ENCODE measurements around the gene QSOX2. TPM values are rescaled to one million over a fixed set of nuclear protein-coding genes. Genes with fewer than 3 reads are reported as not detected.
A peak's percentile ranks its signal among the peaks of the same experiment; 100 is the strongest.

The QSOX2 gene
- total RNA-seq, 2 donors from 2014 or later = 21.5 to 25.1 TPM

GRCh38 chr9:136229096-136230065, 16.2 kb downstream of the QSOX2 start:
- peak overlapping the region; percentile 78 for H3K27ac Mint-ChIP-seq
- no peaks in the 10 kb centered on the region for H3K27me3 Mint-ChIP-seq (ENCODE audit: low read depth)
- ATAC-seq (replicated peaks in 1 of 2) (no peak), DNase-seq (no peak)
- peaks cover 47% of the 10 kb centered on the region for H3K4me1 Mint-ChIP-seq (ENCODE audit: low read depth)
- no peaks in the 10 kb centered on the region for H3K9me3 Mint-ChIP-seq
- H3K4me3 Mint-ChIP-seq = no peak overlapping the region
- H3K36me3 Mint-ChIP-seq (ENCODE audit: insufficient read depth in 2 of 2) = peaks cover 2 to 8% of the 10 kb centered on the region in 2 donors

- H3K4me1 Mint-ChIP-seq (ENCODE audit: low read depth) = peaks cover 39% of the 10 kb centered on the region
- peak; percentile 55 to 58 for ATAC-seq (replicated peaks in 1 of 2)
- H3K27ac Mint-ChIP-seq = peak overlapping the region; percentile 78
- H3K27me3 Mint-ChIP-seq (ENCODE audit: low read depth) = no peaks in the 10 kb centered on the region
- peak overlapping the region in 1 of 2 donors; percentile 48 for H3K4me3 Mint-ChIP-seq
- no peaks in the 10 kb centered on the region for H3K9me3 Mint-ChIP-seq
- DNase-seq = peak in 1 of 2 donors; percentile 25
- H3K36me3 Mint-ChIP-seq (ENCODE audit: insufficient read depth in 2 of 2) = peaks cover 2 to 12% of the 10 kb centered on the region in 2 donors
Observed at GRCh38 chr9:136228107-136228875, 17.3 kb downstream of the QSOX2 start.

GRCh38 chr9:136226680-136227407, 18.8 kb downstream of the QSOX2 start:
- DNase-seq = no peak
- no peak for ATAC-seq (replicated peaks in 1 of 2)
- no peaks in the 10 kb centered on the region for H3K27me3 Mint-ChIP-seq (ENCODE audit: low read depth)
- peaks cover 25% of the 10 kb centered on the region for H3K4me1 Mint-ChIP-seq (ENCODE audit: low read depth)
- H3K27ac Mint-ChIP-seq = no peak overlapping the region
- no peaks in the 10 kb centered on the region for H3K9me3 Mint-ChIP-seq
- no peak overlapping the region for H3K4me3 Mint-ChIP-seq
- peaks cover under 1 to 12% of the 10 kb centered on the region in 2 donors for H3K36me3 Mint-ChIP-seq (ENCODE audit: insufficient read depth in 2 of 2)

DNA sequence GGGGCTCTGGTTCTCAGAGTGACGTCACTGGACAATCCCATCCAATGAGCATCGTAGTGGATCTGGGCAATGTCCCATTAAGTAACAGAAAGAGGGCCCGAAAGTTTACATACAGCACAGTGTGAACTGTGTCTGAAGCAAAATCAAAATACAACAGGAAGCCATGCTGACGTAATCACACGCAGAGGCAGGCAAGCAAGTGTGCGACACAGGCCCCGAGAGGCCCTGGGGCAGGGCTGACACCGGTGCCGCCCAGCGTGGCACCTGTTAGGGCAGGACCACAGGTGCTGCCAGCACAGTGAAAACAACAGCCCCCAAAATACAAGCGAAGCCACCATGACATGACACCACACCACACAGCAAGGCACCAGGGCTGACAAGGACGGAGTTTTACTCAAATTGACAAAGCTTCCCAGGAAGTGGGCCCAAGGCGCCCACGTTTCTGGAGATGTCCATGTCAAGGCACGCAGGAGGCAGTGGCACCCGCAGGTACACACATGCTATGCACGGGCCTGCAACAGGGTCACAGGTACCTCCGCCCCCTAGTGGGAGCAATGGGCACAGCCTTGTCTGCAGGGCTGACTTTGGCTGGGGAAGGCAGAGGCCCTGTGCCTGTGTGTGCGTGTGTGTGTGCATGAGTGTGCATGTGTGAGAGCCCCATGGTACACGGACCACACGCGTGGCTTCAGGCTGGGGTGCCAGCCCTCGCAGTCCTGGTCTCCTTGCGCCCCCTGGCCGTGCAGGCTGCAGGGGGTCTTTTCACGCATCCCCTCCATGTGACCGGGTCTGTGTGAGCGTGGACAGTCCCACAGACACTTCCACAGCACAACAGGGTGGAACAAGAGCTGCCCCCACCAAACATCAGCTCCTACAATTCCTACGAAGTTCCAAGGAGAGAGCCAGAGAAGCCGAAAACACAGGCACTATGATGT, 19.6 kb downstream of the QSOX2 start:
- Mint-ChIP-seq H3K36me3 (ENCODE audit: insufficient read depth in 2 of 2) (peaks cover 0 to 12% of the 10 kb centered on the region in 2 donors), H3K4me1 (ENCODE audit: low read depth) (peaks cover 21% of the 10 kb centered on the region), H3K4me3 (peak overlapping the region; percentile 29 to 56), H3K27me3 (ENCODE audit: low read depth) (no peaks in the 10 kb centered on the region), H3K27ac (peak overlapping the region; percentile 56), H3K9me3 (no peaks in the 10 kb centered on the region)
- peak; percentile 73 to 76 for DNase-seq
- ATAC-seq (replicated peaks in 1 of 2) = peak; percentile 76 to 81

GRCh38 chr9:136225366-136225747, 20.3 kb downstream of the QSOX2 start:
- H3K36me3 Mint-ChIP-seq (ENCODE audit: insufficient read depth in 2 of 2) = peaks cover 0 to 12% of the 10 kb centered on the region in 2 donors
- peak in 1 of 2 donors; percentile 50 for ATAC-seq (replicated peaks in 1 of 2)
- no peak for DNase-seq
- no peaks in the 10 kb centered on the region for H3K9me3 Mint-ChIP-seq
- H3K27ac Mint-ChIP-seq = peak overlapping the region; percentile 56
- H3K4me3 Mint-ChIP-seq = peak overlapping the region; percentile 29 to 56
- H3K27me3 Mint-ChIP-seq (ENCODE audit: low read depth) = no peaks in the 10 kb centered on the region
- H3K4me1 Mint-ChIP-seq (ENCODE audit: low read depth) = peaks cover 28% of the 10 kb centered on the region

DNA sequence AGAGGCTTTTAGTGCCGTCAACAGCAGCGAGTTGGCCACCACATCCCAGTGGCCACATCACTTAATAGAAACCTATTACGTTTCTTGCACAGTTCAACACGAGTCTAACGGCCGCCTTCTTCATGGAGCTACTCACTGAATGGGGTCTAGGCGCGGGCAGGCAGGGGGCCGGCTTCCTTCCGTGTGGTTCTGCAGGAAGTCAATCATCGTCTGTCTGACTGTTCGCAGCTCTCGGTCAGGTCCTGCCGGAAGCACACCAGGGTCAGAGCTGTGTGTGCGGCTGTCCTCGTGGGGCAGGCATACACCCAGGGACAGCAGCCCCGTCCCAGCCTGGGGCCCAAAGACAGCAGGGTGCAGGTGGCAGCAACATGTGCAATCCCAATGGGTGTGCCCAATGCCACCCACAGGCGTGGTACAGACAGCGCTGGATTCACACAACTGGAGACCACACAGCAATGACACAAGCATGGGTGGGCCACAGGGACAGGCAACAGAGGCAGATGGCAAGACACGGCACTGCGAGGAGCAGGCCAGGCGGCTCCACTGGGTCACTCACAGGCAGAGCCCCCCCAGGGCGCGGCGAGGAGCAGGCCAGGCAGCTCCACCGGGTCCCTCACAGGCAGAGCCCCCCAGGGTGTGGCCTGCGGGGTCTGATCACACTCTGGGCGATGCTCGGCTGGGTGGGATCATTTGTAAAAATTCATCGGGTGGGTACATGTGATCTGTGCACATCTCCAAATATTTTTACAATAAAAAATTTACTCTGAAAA, 21.6 kb downstream of the QSOX2 start:
- peaks cover 0 to 12% of the 10 kb centered on the region in 2 donors for H3K36me3 Mint-ChIP-seq (ENCODE audit: insufficient read depth in 2 of 2)
- no peak for ATAC-seq (replicated peaks in 1 of 2)
- no peaks in the 10 kb centered on the region for H3K27me3 Mint-ChIP-seq (ENCODE audit: low read depth)
- DNase-seq = no peak
- H3K4me1 Mint-ChIP-seq (ENCODE audit: low read depth) = peaks cover 29% of the 10 kb centered on the region
- H3K27ac Mint-ChIP-seq = peak overlapping the region; percentile 72
- H3K4me3 Mint-ChIP-seq = peak overlapping the region in 1 of 2 donors; percentile 31
- no peaks in the 10 kb centered on the region for H3K9me3 Mint-ChIP-seq

DNA sequence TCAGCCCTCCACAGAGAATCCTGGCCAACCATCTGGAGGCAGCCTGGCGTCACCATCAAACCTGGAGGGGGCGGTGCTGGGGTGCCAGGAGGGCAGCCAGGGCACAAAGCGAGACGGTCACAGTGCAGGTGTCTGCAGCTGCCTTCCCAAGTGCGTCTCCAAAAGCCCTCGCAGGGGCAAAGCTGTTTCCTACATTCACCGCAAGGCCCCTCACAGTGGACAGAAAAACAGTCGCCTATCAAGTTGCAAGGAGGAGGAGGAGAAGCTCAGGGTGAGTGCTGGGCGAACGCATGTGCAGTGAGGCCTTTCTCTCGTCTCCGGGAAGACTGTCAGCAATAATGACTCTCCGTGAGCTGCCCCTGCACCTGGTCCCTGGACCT, 22.7 kb downstream of the QSOX2 start:
- Mint-ChIP-seq H3K36me3 (ENCODE audit: insufficient read depth in 2 of 2) (peaks cover 0 to 11% of the 10 kb centered on the region in 2 donors), H3K27ac (no peak overlapping the region), H3K4me3 (no peak overlapping the region), H3K4me1 (ENCODE audit: low read depth) (peaks cover 18% of the 10 kb centered on the region), H3K27me3 (ENCODE audit: low read depth) (no peaks in the 10 kb centered on the region), H3K9me3 (no peaks in the 10 kb centered on the region)
- DNase-seq = no peak
- ATAC-seq (replicated peaks in 1 of 2) = no peak

DNA sequence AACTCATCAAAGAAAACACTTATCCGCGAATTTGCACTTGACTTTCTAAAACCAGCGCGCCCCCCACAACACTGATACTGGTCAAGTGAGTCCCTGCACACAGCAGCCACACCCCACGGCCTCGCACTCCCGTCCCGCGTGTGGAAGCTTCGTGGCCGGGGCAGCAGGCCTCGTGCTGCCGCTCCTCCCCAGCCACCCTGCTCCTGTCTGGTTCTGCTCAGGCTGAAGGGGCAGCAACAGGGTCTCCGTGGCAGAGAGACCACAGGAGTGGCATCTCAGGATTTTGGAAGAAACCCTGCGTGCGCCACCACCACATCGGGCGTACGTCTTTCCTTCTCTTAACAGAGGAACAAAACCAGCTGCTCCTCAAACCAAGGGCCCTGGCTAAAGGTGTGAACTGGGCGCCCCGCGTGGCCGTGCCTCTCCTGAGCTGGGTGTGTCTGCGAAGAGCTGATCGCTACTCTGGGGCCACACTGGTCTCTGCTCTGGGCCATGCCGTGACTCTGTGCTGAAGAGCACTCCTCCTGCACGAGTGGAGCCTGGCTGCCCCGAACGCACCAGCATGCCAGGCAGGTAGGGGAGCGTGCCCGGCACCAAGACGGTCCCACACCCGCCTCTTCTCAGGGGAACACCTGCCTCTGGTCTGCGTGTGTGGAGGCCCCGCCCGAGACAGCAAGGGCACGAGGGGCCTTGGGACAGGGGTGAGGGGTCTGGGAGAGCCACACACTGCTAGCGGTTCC, 23.3 kb downstream of the QSOX2 start:
- Mint-ChIP-seq H3K4me1 (ENCODE audit: low read depth) (peaks cover 12% of the 10 kb centered on the region), H3K4me3 (no peak overlapping the region), H3K27me3 (ENCODE audit: low read depth) (no peaks in the 10 kb centered on the region)

DNA sequence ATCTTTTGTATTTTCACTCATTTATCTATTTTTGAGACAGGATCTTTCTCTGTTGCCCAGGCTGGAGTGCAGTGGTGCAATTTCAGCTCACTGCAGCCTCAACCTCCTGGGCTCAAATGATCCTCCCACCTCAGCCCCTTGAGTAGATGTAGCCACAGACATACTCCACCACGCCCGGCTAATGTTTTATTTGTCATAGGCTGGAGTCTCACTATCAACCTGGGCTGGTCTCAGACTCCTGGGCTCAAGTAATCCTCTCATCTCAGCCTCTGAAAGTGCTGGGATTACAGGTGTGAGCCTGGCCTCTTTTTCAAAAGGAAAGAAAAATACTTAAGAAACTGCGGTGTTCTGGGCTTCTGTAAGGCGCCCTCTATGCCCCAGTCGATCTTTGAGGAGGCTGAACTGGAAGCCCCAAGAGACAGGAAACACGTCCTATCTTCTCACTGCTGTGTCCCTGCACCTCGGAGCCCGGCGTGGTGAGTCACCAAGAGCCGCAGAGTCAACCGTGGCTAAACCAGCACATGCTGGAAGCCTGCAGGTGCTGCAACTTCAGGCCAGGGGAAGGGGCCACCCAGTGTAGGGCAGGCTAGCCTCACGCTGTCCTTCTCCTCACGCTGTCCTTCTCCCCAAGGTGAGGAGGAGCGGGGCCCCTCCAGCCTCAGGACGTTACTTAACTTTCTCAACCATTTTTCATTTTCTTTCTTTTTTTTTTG, 25.4 kb downstream of the QSOX2 start:
- Mint-ChIP-seq H3K4me1 (ENCODE audit: low read depth) (peaks cover 11% of the 10 kb centered on the region), H3K4me3 (peak overlapping the region in 1 of 2 donors; percentile 32), H3K27ac (peak overlapping the region; percentile 69), H3K27me3 (ENCODE audit: low read depth) (no peaks in the 10 kb centered on the region), H3K36me3 (ENCODE audit: insufficient read depth in 2 of 2) (peaks cover 0 to 12% of the 10 kb centered on the region in 2 donors), H3K9me3 (no peaks in the 10 kb centered on the region)
- ATAC-seq (replicated peaks in 1 of 2) (peak in 1 of 2 donors; percentile 86), DNase-seq (peak in 1 of 2 donors; percentile 37)

More for the DNA sequence above, 23.3 kb downstream of the QSOX2 start:
- H3K9me3 Mint-ChIP-seq = no peaks in the 10 kb centered on the region
- no peak for DNase-seq
- ATAC-seq (replicated peaks in 1 of 2) = no peak
- H3K27ac Mint-ChIP-seq = no peak overlapping the region
- H3K36me3 Mint-ChIP-seq (ENCODE audit: insufficient read depth in 2 of 2) = peaks cover 0 to 9% of the 10 kb centered on the region in 2 donors

GRCh38 chr9:136219276-136219675, 26.3 kb downstream of the QSOX2 start:
- H3K9me3 Mint-ChIP-seq = peaks cover 0 to 2% of the 10 kb centered on the region in 2 donors
- H3K27ac Mint-ChIP-seq = no peak overlapping the region
- DNase-seq (no peak), ATAC-seq (replicated peaks in 1 of 2) (no peak)
- peaks cover 5 to 17% of the 10 kb centered on the region in 2 donors for H3K36me3 Mint-ChIP-seq (ENCODE audit: insufficient read depth in 2 of 2)
- H3K27me3 Mint-ChIP-seq (ENCODE audit: low read depth) = no peaks in the 10 kb centered on the region
- no peak overlapping the region for H3K4me3 Mint-ChIP-seq
- peaks cover 8% of the 10 kb centered on the region for H3K4me1 Mint-ChIP-seq (ENCODE audit: low read depth)

Measured in activated T-cell treated with anti-CD3 and anti-CD28 coated beads, Interleukin-2, amount 50 U/mL, for 72 hours (primary cell).